Myocyte (in vitro differentiated cells): ENCODE results near the gene OR10G3. TPM values are rescaled to one million over a fixed set of nuclear protein-coding genes. Genes with fewer than 3 reads are reported as not detected.

ENCODE experiments used
- DNase-seq: peaks from one replicate; pipeline ENCODE4 v3.0.0-alpha.2; 2012; ENCODE audit warnings: low read depth
- total RNA-seq: library from RNA; depleted of rRNA; stranded (reverse); fragments of >200 nt; gene quantifications from 2 replicates; pipeline ENCODE4 v1.2.3, GENCODE V29; 2014

Gene OR10G3
- total RNA-seq, 1 donor from 2014 or later: not detected

DNA sequence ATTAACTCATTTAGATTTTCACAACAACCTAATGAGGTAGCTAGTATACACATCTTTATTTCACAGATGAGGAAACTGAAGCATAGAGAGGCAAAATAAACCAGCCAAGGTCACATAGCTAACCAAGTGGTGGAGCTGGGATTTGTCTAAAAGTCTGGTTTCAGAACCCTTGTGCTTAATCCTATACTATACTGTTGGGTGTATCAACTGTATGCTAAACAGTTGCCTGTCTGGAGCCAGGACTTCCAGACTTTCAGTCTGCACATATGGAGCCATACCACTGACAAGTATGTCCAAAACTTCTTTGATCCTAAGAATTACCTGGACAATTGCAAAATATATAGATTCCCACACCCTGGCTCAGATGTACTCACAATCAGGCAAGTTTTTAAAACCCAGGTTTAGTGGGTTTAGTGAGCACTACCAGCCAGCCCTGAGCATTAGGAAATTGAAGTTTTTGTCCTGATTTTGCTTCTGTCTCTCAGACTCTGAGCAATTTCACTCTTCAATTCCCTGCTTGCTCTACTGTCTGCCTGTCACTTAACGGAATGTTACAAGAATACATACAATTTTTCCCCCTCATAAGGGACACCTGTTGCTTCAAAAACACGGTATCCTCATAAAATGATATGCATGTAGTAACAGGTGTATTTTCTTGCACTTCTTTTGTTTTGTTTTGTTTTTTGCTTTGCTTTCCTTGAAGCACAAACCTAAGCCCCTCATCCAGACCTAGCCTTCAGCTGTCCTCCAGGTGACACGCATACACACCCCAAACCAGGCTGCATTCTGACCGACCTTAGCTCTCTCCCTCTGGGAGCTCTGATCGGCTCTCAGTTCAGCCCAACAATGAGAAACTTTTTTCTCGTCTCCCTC, 44.1 kb downstream of the OR10G3 start:
- no peak for DNase-seq

- DNase-seq: no peak
These were observed 45.3 kb downstream of the OR10G3 start for GRCh38 chr14:21534576-21534975.

DNA sequence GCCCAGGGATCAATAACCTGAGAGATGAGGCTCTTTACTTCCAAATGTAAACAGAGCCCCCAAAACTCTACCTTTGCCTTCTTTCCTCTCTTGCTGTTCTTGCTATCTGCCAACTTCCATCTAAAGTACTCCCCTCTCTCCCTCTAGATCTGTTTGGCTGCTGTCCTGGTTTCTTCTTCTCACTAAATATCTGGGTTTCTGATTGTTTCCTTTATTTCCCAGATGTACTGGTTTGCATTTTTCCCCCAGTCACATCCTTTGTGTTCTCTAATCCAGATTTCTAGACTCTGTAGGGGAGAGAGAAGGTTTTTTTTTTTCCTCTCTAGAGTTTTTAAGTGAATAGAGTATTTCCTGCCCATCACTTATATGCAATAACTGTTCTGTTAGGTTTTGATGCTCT, 46.6 kb downstream of the OR10G3 start:
- DNase-seq: no peak

- DNase-seq: no peak
These were observed 50.4 kb downstream of the OR10G3 start for GRCh38 chr14:21529515-21529914.

DNA sequence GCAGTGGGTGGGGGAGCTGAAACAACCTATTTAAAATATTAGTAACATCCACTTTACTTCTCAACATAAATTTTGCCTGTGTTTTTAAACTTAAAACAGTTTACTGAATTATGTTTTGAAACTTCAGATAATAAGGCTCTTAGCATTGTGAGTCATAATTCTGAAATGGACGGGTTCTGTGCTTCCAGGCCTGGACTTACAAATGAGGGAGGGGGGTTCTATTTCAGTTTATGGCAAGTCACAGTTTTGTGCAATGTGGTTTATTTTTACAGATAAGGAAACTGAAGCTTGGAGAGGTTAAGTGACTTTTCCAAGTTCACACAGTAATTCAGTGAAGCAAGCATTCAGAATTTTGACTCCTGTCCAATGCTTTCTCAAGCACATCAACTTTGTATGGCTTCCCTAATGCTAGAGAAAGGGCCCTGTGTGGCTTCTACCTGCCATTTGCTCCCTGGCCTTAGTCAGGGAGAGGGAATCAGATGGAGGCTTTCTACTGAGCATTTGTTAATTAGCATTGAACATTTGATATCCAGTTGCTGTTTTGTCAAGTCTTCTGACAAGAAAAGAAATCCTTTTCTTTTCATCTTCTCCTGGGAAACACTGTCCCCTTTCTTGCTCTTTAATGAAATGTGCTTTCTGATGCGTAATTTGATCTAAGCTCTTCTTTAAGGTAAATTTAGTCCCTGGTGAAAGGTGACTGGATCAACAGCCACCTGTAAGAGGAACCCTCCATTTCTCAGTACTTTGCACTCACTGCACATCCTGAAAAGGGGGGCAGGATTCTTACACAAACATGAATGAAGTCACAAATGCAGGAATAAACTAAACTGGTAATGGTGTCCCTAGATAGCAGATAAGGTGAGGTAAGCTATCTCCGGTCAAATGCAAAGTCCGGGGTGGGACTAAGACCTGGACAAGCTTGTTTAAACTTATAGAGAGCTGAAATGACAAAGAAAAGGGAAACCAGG, 51.2 kb downstream of the OR10G3 start:
- DNase-seq: no peak

DNA sequence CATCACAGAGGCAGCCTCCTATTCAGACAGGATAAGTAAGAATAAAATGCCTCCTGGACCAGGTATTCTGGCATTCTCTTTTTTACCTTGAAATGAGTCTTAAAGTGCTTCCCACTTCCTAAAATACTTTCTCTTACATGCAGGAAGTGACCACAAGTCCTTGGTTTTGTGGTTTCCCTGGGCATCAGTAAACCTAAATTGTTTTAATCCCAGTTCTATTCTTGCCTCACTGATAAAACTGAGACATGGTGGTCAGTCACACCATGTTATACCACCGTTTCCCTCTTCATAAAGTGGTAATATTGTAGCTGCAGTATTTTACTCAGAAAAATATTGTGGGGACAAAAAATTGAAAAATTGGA, 52.6 kb downstream of the OR10G3 start:
- no peak for DNase-seq

GRCh38 chr14:21526672-21527317, 53.1 kb downstream of the OR10G3 start:
- DNase-seq: no peak

DNA sequence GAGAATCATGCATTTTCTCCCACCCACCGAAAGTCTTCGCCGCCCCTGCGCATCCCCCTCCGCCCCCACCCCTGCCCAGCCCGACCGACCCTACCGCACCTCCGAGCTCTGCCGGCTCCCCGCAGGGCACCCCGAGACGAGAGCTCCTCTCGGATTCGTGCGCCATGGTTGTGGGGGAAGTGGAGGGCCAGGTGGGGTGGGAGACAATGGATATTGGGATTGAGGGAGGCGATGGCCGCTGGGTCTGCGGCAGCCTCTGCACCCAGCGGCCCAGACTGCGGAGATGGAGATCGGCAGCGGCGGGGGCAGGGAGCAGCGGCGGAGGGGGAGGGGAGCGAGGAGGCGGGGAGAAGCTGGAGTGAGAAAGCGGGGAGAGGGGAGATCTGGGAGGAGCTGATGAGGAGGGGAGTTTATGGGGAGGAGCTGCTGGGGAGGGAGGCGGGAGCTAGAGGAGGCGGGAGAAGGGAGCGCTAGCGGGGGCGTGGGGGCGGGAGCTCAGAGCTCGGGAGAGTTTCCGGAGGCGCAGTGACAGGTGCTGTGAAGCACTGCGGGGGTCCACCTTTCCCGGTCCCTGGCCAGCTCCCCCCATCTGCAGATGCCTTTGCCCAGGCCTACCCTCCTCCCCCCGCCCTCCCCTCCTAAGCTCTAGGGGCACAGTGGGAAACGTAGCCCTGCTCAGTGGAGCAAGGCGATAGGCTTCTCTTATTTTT, 53.8 kb downstream of the OR10G3 start, which contains the start of gene SALL2:
Gene SALL2, minus strand, starts transcription at position 385 of the 710 bp plus-strand sequence. Its CDS starts 219 bp downstream, at position 166.
- DNase-seq: peak; percentile 58

DNA sequence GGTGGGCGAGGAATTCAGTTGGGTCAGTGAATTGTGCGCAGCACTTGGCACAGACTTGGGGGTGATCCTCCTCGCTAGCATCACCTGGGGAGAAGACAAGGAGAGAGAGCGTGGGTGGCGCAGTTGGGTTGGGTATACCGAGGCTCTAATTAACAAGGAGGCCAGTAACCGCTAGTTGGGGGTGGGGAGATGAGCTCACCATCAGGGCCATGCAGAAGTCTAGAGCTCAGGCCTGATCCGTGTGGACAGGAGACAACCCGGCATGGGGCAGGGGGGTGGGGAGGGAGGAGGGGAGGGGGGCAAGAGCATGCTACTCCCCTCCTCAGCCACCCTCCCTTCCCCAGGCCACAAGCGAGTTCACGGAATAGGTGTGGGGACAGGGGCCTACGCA, 54.3 kb downstream of the OR10G3 start:
- no peak for DNase-seq

GRCh38 chr14:21524575-21525490, 55.0 kb downstream of the OR10G3 start:
- DNase-seq: no peak

- no peak for DNase-seq
These were observed 56.7 kb downstream of the OR10G3 start for GRCh38 chr14:21523203-21523602.

DNA sequence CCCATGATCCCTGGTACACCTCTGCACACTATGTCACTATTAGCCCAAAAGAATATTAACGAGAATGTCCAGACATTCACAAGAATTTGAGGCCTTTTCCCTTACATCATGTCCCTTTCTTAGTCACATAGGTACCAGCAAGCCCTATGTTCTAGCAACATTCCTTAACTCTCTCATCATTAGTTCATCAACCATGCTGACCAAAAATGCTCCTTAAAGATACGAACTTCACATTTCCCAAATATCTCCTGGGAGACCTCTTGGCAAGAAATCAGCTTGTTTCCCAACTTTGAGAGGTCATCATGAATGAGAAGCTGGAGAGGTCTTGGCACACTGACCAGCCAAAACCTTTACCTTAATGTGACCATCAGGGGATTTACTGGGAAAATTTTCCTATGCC, 58.4 kb downstream of the OR10G3 start:
- no peak for DNase-seq

GRCh38 chr14:21520767-21521166, 59.1 kb downstream of the OR10G3 start:
- no peak for DNase-seq

DNA sequence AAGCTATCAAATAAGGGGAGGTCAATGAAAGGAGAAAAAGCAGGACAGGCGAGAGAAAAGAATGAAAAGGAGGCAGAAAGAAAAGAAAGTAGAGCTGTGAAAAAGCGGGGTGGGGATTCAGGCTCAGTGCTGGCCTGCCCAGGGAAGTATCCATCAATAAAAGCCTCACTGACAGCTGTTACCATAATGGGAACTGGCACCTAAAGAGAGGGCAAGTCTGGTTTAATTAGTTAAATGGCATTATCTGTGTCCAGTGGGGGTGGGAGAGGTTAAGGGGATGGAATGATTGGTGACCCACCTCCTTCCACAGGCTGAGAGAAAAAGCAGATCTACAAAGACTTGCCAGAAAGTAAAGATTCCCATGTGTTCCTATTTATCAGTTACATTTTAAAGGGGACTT, 61.2 kb downstream of the OR10G3 start:
- no peak for DNase-seq

Other genes with a start within 250 kb of the OR10G3 start
- gene SUPT16H, start 196.1 kb downstream of the OR10G3 start, total RNA-seq: 70.7 and 75.3 TPM in 2 replicates
- gene CHD8, start 124.0 kb downstream of the OR10G3 start, total RNA-seq: 41.6 and 48.5 TPM in 2 replicates
- 21.9 and 26.4 TPM in 2 replicates for gene RAB2B, start 103.1 kb downstream of the OR10G3 start, total RNA-seq
- 25.6 and 27.8 TPM in 2 replicates for gene TOX4, start 102.9 kb downstream of the OR10G3 start, total RNA-seq
- gene METTL3, start 68.7 kb downstream of the OR10G3 start, total RNA-seq: 63.2 and 73.4 TPM in 2 replicates
- 4.6 and 4.7 TPM in 2 replicates for gene SALL2, start 53.7 kb downstream of the OR10G3 start, total RNA-seq
- gene OR10G2, start 54.9 kb upstream of the OR10G3 start, total RNA-seq: not detected in 2 replicates
- gene OR4E2, start 73.8 kb upstream of the OR10G3 start, total RNA-seq: not detected in 2 replicates
- not detected in 2 replicates for gene OR4E1, start 93.7 kb upstream of the OR10G3 start, total RNA-seq